ENCODE measurements around the gene PIK3R2. TPM values are rescaled to one million over a fixed set of nuclear protein-coding genes. Genes with fewer than 3 reads are reported as not detected.
A peak's percentile ranks its signal among the peaks of the same experiment; 100 is the strongest.

Gene PIK3R2
- total and polyA plus RNA-seq, 2 of the 13 experiments (the other 11 are each of a cell fraction or from before 2014, with no cell fraction given): 18.6 to 25.3 TPM

GRCh38 chr19:18192673-18193387 lies 39.9 kb downstream of the PIK3R2 start, which contains the start of gene MPV17L2 (continued):
- TF ChIP-seq ZNF839 (CRISPR knock-in tag; IDR thresholded peaks at IDR 0.05; ENCODE audit: borderline replicate concordance) (no peak), JARID2 (CRISPR knock-in tag; IDR thresholded peaks at IDR 0.05; ENCODE audit: insufficient replicate concordance) (no peak), SAFB2 (CRISPR knock-in tag; IDR thresholded peaks at IDR 0.05; ENCODE audit: borderline replicate concordance, low read depth) (no peak; the same call in 1 of the 2 replicates), ZFYVE20 (CRISPR knock-in tag; IDR thresholded peaks at IDR 0.05; ENCODE audit: borderline replicate concordance, low read depth) (no peak), NFYB (CRISPR knock-in tag; IDR thresholded peaks at IDR 0.05) (peak; percentile 98), IKZF1 (IDR thresholded peaks at IDR 0.05) (no peak), NFRKB (IDR thresholded peaks at IDR 0.05) (no peak), AKAP8 (CRISPR knock-in tag; IDR thresholded peaks at IDR 0.05) (peak; percentile 66; the same call in 1 of the 2 replicates), ESRRA (CRISPR knock-in tag; IDR thresholded peaks at IDR 0.05; ENCODE audit: low read depth) (no peak; the same call in 1 of the 2 replicates), KDM1A (CRISPR knock-in tag; IDR thresholded peaks at IDR 0.05) (no peak), ATF7 (IDR thresholded peaks at IDR 0.05) (no peak), ATF7 (CRISPR knock-in tag; IDR thresholded peaks at IDR 0.05) (no peak), KDM4B (CRISPR knock-in tag; IDR thresholded peaks at IDR 0.05) (no peak), KMT2A (CRISPR knock-in tag; IDR thresholded peaks at IDR 0.05) (no peak), CBX1 (IDR thresholded peaks at IDR 0.05; ENCODE audit: low read depth) (no peak), BHLHE40 (IDR thresholded peaks at IDR 0.05; ENCODE audit: low read length) (no peak), ARID4A (CRISPR knock-in tag; IDR thresholded peaks at IDR 0.05; ENCODE audit: borderline replicate concordance) (peak; percentile 94; the same call in 1 of the 2 replicates), AHR (CRISPR knock-in tag; IDR thresholded peaks at IDR 0.05) (no peak), SMARCE1 (IDR thresholded peaks at IDR 0.05; ENCODE audit: borderline replicate concordance) (no peak), RBM39 (IDR thresholded peaks at IDR 0.05; ENCODE audit: low read depth, low read length, poor library complexity, severe bottlenecking) (no peak), EHMT2 (IDR thresholded peaks at IDR 0.05; ENCODE audit: borderline replicate concordance, low read depth, low read length) (no peak), ADNP (CRISPR knock-in tag; IDR thresholded peaks at IDR 0.05) (no peak), ZNF850 (CRISPR knock-in tag; conservative IDR thresholded peaks at IDR 0.05) (no peak), CCAR2 (optimal IDR thresholded peaks at IDR 0.05; ENCODE audit: low read depth, low read length) (no peak)
- TF ChIP-seq, protein P1, sequence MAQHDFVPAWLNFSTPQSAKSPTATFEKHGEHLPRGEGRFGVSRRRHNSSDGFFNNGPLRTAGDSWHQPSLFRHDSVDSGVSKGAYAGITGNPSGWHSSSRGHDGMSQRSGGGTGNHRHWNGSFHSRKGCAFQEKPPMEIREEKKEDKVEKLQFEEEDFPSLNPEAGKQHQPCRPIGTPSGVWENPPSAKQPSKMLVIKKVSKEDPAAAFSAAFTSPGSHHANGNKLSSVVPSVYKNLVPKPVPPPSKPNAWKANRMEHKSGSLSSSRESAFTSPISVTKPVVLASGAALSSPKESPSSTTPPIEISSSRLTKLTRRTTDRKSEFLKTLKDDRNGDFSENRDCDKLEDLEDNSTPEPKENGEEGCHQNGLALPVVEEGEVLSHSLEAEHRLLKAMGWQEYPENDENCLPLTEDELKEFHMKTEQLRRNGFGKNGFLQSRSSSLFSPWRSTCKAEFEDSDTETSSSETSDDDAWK (CRISPR knock-in tag; IDR thresholded peaks at IDR 0.05): no peak
- TF ChIP-seq, protein P2, sequence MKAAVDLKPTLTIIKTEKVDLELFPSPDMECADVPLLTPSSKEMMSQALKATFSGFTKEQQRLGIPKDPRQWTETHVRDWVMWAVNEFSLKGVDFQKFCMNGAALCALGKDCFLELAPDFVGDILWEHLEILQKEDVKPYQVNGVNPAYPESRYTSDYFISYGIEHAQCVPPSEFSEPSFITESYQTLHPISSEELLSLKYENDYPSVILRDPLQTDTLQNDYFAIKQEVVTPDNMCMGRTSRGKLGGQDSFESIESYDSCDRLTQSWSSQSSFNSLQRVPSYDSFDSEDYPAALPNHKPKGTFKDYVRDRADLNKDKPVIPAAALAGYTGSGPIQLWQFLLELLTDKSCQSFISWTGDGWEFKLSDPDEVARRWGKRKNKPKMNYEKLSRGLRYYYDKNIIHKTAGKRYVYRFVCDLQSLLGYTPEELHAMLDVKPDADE (CRISPR knock-in tag; IDR thresholded peaks at IDR 0.05): no peak
